Stimulated activated CD4-positive, alpha-beta T cell treated with anti-CD3 and anti-CD28 coated beads, Interleukin-12 subunit alpha, Interleukin-12 subunit beta, amount 100 ng/mL, for 24 hours (primary cell): ENCODE measurements around the gene TRPM3.

Experiments
- DNase-seq, 2 experiments: peaks; one replicate each; pipeline ENCODE4 v3.0.0-alpha.2; 2020; ENCODE audit warnings: low read depth in 2 of 2

TRPM3 gene

GRCh38 chr9:70485273-70485858 lies 636.1 kb downstream of the TRPM3 start:
- no peak for DNase-seq

GRCh38 chr9:70484232-70485130 lies 636.9 kb downstream of the TRPM3 start:
- DNase-seq: no peak

- DNase-seq: no peak
These were observed 640.0 kb downstream of the TRPM3 start for GRCh38 chr9:70481471-70481870.

- DNase-seq: no peak
These were observed 640.9 kb downstream of the TRPM3 start for GRCh38 chr9:70480405-70480980.

GRCh38 chr9:70479880-70480291 lies 641.5 kb downstream of the TRPM3 start:
- DNase-seq: no peak
